DND-41 (cell line): Measurements from ENCODE around the gene AFF1.
"Not testable (repeated sequence)": the region's sequence is repeated elsewhere in the genome, so short reads cannot be mapped to it uniquely, and the experiment has no call there.

Source experiments
- ATAC-seq: fragments of 200-7000 bp; cut with Tn5 transposase; 3 replicates; pipeline ENCODE4 v1.9.1; 2021; ENCODE audit warnings: low read depth; ENCODE audit not compliant: insufficient read depth
- DNase-seq: peaks from one replicate; pipeline ENCODE4 v3.0.0-alpha.2; 2020
- H2AFZ ChIP-seq: 2 replicates; pipeline ENCODE4 v1.6.0; 2012; ENCODE audit warnings: low read depth, low read length
- H3K27ac ChIP-seq: 2 replicates; pipeline ENCODE4 v1.5.1; 2012; ENCODE audit warnings: low read length, inconsistent platforms
- H3K27me3 ChIP-seq: fragments of 200-600 bp; sonication (generic); 2 replicates; pipeline ENCODE4 v1.6.0; 2012; ENCODE audit warnings: low read length, mild to moderate bottlenecking, inconsistent platforms; ENCODE audit not compliant: insufficient read depth, poor library complexity
- H3K36me3 ChIP-seq: 2 replicates; pipeline ENCODE4 v1.5.1; 2012; ENCODE audit warnings: low read length, inconsistent platforms; ENCODE audit not compliant: insufficient read depth
- H3K4me1 ChIP-seq: 2 replicates; pipeline ENCODE4 v1.5.1; 2012; ENCODE audit warnings: mild to moderate bottlenecking, low read length; ENCODE audit not compliant: insufficient read depth
- H3K4me2 ChIP-seq: 2 replicates; pipeline ENCODE4 v1.6.0; 2012; ENCODE audit warnings: mild to moderate bottlenecking, moderate library complexity, low read length, inconsistent platforms; ENCODE audit not compliant: insufficient read depth
- H3K4me3 ChIP-seq, 2 experiments: fragments of 200-600 bp in 1 of 2; shearing (Covaris generic) in 1 of 2; 2 replicates each; pipeline ENCODE4 v1.5.1; 2012 to 2016; ENCODE audit warnings: inconsistent platforms in 2 of 2, low read length in 2 of 2, mild to moderate bottlenecking in 2 of 2, low read depth in 1 of 2, moderate library complexity in 1 of 2
- H3K79me2 ChIP-seq: 2 replicates; pipeline ENCODE4 v1.6.0; 2012; ENCODE audit warnings: low read length, inconsistent platforms; ENCODE audit not compliant: insufficient read depth
- H3K9ac ChIP-seq: 2 replicates; pipeline ENCODE4 v1.6.0; 2012; ENCODE audit warnings: low read depth, mild to moderate bottlenecking, inconsistent platforms, low read length, moderate library complexity
- H3K9me3 ChIP-seq: 2 replicates; pipeline ENCODE4 v1.5.1; 2012; ENCODE audit warnings: low read length, moderate library complexity, mild to moderate bottlenecking, inconsistent platforms; ENCODE audit not compliant: insufficient read depth, severe bottlenecking
- H4K20me1 ChIP-seq: 2 replicates; pipeline ENCODE4 v1.6.0; 2012; ENCODE audit warnings: low read length; ENCODE audit not compliant: insufficient read depth
- EZH2 ChIP-seq: IDR thresholded peaks from 3 replicates; pipeline ENCODE4 v1.6.1; 2012; ENCODE audit warnings: borderline replicate concordance, low read depth, mild to moderate bottlenecking, moderate library complexity, low read length, inconsistent platforms; ENCODE audit not compliant: severe bottlenecking
- TF ChIP-seq, protein P1 (sequence below): IDR thresholded peaks from 2 replicates; pipeline ENCODE4 v1.5.1; 2012; ENCODE audit warnings: borderline replicate concordance, low read length, moderate library complexity, mild to moderate bottlenecking; ENCODE audit not compliant: poor library complexity, severe bottlenecking; ENCODE audit errors: extremely low read depth

AFF1 gene

DNA sequence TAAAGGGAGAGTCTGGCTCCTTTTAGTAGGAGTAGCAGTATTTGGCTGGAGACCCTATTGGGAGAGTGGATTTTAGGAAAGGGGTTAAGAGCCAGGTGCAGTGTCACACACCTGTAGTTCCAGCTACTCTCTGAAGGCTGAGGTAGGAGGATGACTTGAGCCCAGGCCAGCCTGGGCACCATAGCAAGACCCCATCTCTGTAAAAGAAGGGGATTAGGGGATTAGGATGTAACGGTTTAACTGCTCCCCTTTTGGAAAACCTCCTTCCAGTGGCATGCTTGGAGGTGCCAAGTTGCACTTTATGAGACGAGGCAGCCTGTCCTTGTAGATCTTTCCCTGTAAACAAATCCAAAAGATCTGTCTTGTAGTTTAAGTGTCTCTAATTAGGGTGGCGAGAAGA, 145.7 kb downstream of the AFF1 start:
- Histone ChIP-seq H3K9me3 (no peaks in the 10 kb centered on the region), H3K27me3 (no peaks in the 10 kb centered on the region), H3K4me2 (no peak overlapping the region), H2AFZ (no peak overlapping the region), H3K4me3 (no peak overlapping the region), H3K36me3 (peaks cover 16% of the 10 kb centered on the region), H3K27ac (peak overlapping the region; percentile 11; the same call in 1 of the 2 replicates), H3K79me2 (peaks cover 84% of the 10 kb centered on the region), H3K4me1 (peaks cover 12% of the 10 kb centered on the region; the same call in 1 of the 2 replicates), H3K9ac (no peak overlapping the region), H4K20me1 (peaks cover 14% of the 10 kb centered on the region)
- ATAC-seq (no peak), DNase-seq (no peak)
- no peak for TF ChIP-seq EZH2

DNA sequence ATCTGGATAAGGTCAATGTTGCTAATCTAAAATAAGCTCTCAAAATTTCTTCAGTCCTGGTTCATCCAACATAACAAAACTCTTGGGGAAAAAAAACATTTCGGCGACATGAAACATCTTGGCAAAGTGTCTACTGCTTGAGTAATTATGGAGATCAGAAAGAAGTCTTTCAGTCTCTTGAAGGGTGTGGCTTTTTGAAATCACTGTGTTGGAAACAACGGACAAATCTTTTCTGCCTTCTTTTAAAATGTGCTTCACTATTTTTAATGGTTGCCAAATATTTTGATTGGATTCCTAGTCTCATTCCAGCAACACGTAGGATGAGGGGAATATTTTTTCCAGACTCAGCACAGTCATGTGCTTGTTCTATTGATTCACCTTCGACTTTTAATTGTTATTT, 147.0 kb downstream of the AFF1 start:
- Histone ChIP-seq H3K4me1 (peaks cover 12% of the 10 kb centered on the region; the same call in 1 of the 2 replicates), H3K4me2 (no peak overlapping the region), H3K9ac (no peak overlapping the region), H4K20me1 (peaks cover 15% of the 10 kb centered on the region), H3K4me3 (no peak overlapping the region), H3K9me3 (no peaks in the 10 kb centered on the region), H3K79me2 (peaks cover 78% of the 10 kb centered on the region), H3K27ac (no peak overlapping the region), H2AFZ (no peak overlapping the region), H3K36me3 (peaks cover 30% of the 10 kb centered on the region), H3K27me3 (no peaks in the 10 kb centered on the region)
- ATAC-seq: no peak
- no peak for DNase-seq
- TF ChIP-seq, protein P1, sequence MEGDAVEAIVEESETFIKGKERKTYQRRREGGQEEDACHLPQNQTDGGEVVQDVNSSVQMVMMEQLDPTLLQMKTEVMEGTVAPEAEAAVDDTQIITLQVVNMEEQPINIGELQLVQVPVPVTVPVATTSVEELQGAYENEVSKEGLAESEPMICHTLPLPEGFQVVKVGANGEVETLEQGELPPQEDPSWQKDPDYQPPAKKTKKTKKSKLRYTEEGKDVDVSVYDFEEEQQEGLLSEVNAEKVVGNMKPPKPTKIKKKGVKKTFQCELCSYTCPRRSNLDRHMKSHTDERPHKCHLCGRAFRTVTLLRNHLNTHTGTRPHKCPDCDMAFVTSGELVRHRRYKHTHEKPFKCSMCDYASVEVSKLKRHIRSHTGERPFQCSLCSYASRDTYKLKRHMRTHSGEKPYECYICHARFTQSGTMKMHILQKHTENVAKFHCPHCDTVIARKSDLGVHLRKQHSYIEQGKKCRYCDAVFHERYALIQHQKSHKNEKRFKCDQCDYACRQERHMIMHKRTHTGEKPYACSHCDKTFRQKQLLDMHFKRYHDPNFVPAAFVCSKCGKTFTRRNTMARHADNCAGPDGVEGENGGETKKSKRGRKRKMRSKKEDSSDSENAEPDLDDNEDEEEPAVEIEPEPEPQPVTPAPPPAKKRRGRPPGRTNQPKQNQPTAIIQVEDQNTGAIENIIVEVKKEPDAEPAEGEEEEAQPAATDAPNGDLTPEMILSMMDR: no peak
- TF ChIP-seq EZH2: no peak

DNA sequence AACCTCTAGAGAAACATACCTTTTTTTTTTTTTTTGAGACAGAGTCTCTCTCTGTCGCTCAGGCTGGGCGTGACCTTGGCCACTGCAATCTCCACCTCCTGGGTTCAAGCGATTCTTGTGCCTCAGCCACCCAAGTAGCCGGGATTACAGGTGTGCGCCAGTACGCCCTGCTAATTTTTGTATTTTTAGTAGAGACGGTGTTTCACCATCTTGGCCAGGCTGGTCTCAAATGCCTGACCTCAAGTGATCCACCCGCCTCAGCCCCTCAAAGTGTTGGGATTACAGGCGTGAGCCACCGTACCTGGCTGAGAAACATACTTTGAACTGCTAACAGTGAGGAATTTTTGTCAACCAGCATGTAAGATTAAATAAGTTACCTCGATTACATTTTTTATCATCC, 150.9 kb downstream of the AFF1 start:
- not testable (repeated sequence) for H3K4me1 ChIP-seq, H3K4me3 ChIP-seq, H3K9me3 ChIP-seq, H3K9ac ChIP-seq, H4K20me1 ChIP-seq, H3K27ac ChIP-seq, ATAC-seq, H2AFZ ChIP-seq, H3K4me2 ChIP-seq, DNase-seq, H3K27me3 ChIP-seq
- H3K79me2 ChIP-seq: peaks cover 47% of the 10 kb centered on the region
- peaks cover 57% of the 10 kb centered on the region for H3K36me3 ChIP-seq

DNA sequence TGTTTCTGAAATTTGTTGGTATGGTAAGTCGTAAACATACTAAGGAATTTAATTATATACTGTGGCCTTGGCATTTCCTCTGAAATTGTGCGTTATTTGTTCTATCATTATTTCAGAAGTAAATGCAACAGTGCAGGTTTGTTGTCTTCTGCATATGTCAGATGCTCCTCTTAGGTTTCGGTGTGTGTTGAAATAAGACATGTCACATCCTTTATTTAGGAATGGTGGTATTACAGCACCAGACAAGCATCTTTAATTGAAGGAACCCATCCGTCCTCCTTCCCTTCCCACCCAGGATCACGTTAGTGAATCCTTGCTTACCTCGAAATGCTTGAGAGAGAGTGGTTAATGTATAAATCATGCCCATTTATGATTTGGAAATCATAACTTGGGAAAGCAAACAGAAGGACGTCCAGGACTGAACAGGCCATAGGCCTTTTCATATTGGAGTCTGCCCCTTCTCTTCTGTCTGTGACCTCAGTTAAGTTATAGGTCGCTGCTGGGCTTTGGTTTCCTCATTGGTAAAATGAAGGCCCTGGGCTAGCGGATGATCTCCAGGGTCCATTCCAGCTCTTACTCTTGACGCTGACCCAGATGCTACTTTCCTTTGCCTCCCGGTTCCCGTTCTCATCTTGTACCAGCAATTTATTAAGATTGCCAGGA, 151.5 kb downstream of the AFF1 start:
- TF ChIP-seq EZH2: no peak
- TF ChIP-seq, protein P1: no peak
- Histone ChIP-seq H3K4me2 (no peak overlapping the region), H4K20me1 (peaks cover 6% of the 10 kb centered on the region), H3K36me3 (peaks cover 58% of the 10 kb centered on the region), H3K27ac (no peak overlapping the region), H3K79me2 (peaks cover 43% of the 10 kb centered on the region), H3K4me1 (no peaks in the 10 kb centered on the region), H3K27me3 (no peaks in the 10 kb centered on the region), H3K9ac (no peak overlapping the region), H3K4me3 (no peak overlapping the region), H2AFZ (no peak overlapping the region), H3K9me3 (no peaks in the 10 kb centered on the region)
- DNase-seq (no peak), ATAC-seq (no peak)
